Natural killer cell (primary cell): ENCODE data around the gene CCN5. TPM values are rescaled to one million over a fixed set of nuclear protein-coding genes. Genes with fewer than 3 reads are reported as not detected.
"Not testable (repeated sequence)": the region's sequence is repeated elsewhere in the genome, so short reads cannot be mapped to it uniquely, and the experiment has no call there.

ENCODE experiments used
- ATAC-seq, 3 donors: fragments of 150-1000 bp in 2 of 3; fragments of 200-7000 bp in 1 of 3; cut with Tn5 transposase; 1 replicate in 1 of 3; 2 replicates in 2 of 3; pipeline ENCODE4 v1.10.0; 2021; ENCODE audit warnings: mild to moderate bottlenecking in 2 of 3, moderate library complexity in 2 of 3
- DNase-seq, 2 donors: peaks; one replicate each; pipeline versions ENCODE4 v3.0.0 to v3.0.0-alpha.2; 2013 to 2021; ENCODE audit warnings: mixed read lengths in 1 of 2
- H3K27ac ChIP-seq: one replicate; pipeline ENCODE4 v1.5.1; 2013; ENCODE audit warnings: mild to moderate bottlenecking, low read length
- H3K27me3 ChIP-seq: one replicate; pipeline ENCODE4 v1.6.1; 2013; ENCODE audit warnings: low read length; ENCODE audit not compliant: control insufficient read depth, insufficient read depth
- H3K36me3 ChIP-seq: one replicate; pipeline ENCODE4 v1.6.1; 2013; ENCODE audit warnings: low read length; ENCODE audit not compliant: control insufficient read depth, insufficient read depth
- H3K4me1 ChIP-seq: one replicate; pipeline ENCODE4 v1.6.1; 2013; ENCODE audit warnings: low read length; ENCODE audit not compliant: control insufficient read depth, insufficient read depth
- H3K4me3 ChIP-seq: one replicate; pipeline ENCODE4 v1.5.1; 2013; ENCODE audit warnings: low read length
- H3K9me3 ChIP-seq: one replicate; pipeline ENCODE4 v1.6.1; 2013; ENCODE audit warnings: low read length; ENCODE audit not compliant: control insufficient read depth, insufficient read depth
- H3K27ac Mint-ChIP-seq, 2 donors: one replicate each; pipeline ENCODE4 v1.8.0; 2022; ENCODE audit warnings: mild to moderate bottlenecking in 2 of 2, mixed read lengths in 2 of 2, moderate library complexity in 1 of 2
- H3K27me3 Mint-ChIP-seq, 2 donors: one replicate each; pipeline ENCODE4 v1.8.0; 2022; ENCODE audit warnings: low read depth in 2 of 2, mixed read lengths in 2 of 2
- H3K36me3 Mint-ChIP-seq: one replicate; pipeline ENCODE4 v1.8.0; 2022; ENCODE audit warnings: mixed read lengths
- H3K4me1 Mint-ChIP-seq, 2 donors: one replicate each; pipeline ENCODE4 v1.8.0; 2022; ENCODE audit warnings: mixed read lengths in 2 of 2
- H3K4me3 Mint-ChIP-seq: one replicate; pipeline ENCODE4 v1.8.0; 2022; ENCODE audit warnings: mild to moderate bottlenecking, moderate library complexity, mixed read lengths
- H3K9me3 Mint-ChIP-seq, 2 donors: one replicate each; pipeline ENCODE4 v1.8.0; 2022; ENCODE audit warnings: mixed read lengths in 2 of 2
- WGBS: methylation state at CpG from one replicate; pipeline ENCODE4 v1.1.7; 2013; ENCODE audit warnings: missing lambda C conversion rate; ENCODE audit not compliant: insufficient coverage; 5-methylcytosine and 5-hydroxymethylcytosine counted together
- intact Hi-C: fragments of 100-400 bp; cut with micrococcal nuclease; formaldehyde crosslinking; loops from one replicate; pipeline ENCODE4 v1.14.2; 2022
- total RNA-seq, 4 donors: library from RNA; stranded (reverse); fragments of 120-200 nt in 1 of 4; gene quantifications; one replicate each; pipeline versions ENCODE4 v1.2.3 to v1.2.4, GENCODE V29; 2013 to 2022
- TF ChIP-seq, protein P1 (sequence below): fragments of 200-600 bp; IDR thresholded peaks from one replicate; pipeline ENCODE4 v1.8.0; 2022; ENCODE audit warnings: antibody characterized with exemption

CCN5 gene
- total RNA-seq, 3 donors from 2014 or later (not counting 1 experiment from before 2014, with no cell fraction given): not detected

DNA sequence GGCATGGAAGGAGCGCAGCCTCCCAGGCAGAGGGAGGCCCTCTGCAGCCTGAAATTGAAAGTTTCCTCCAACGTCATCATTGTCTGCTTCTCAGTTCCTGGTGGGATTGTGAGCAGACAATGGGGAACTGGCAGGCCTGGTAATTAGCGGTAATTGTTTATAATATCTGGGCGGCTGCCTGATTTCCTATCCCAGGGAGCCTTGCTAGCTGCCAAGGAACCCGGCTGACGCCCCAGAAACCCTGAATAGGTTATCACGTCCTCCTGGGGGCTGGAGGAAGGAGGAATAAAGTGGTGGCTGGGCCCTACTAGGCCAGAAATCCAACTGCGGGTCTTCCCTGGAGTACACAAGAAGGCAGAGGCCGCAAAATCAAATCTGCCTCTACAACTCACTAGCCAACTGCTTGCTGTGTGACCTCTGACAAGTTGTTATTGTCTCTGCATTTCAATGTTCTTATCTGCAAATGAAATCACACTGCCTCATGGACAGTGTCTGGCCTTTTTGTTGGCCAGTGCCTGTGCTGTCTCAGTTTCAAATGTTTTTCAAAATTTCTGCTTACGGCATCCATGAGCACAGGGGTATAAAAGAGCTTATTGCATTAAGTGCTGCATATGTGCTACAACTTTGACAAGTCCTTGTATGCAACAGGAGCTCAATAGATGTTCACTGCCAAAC, 47.4 kb downstream of the CCN5 start:
- intact Hi-C loops: no loop called here
- TF ChIP-seq, protein P1, sequence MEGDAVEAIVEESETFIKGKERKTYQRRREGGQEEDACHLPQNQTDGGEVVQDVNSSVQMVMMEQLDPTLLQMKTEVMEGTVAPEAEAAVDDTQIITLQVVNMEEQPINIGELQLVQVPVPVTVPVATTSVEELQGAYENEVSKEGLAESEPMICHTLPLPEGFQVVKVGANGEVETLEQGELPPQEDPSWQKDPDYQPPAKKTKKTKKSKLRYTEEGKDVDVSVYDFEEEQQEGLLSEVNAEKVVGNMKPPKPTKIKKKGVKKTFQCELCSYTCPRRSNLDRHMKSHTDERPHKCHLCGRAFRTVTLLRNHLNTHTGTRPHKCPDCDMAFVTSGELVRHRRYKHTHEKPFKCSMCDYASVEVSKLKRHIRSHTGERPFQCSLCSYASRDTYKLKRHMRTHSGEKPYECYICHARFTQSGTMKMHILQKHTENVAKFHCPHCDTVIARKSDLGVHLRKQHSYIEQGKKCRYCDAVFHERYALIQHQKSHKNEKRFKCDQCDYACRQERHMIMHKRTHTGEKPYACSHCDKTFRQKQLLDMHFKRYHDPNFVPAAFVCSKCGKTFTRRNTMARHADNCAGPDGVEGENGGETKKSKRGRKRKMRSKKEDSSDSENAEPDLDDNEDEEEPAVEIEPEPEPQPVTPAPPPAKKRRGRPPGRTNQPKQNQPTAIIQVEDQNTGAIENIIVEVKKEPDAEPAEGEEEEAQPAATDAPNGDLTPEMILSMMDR: no peak
- 82% methylated on average over 10 of the region's 10 CpGs for WGBS
- H3K36me3 ChIP-seq: no peaks in the 10 kb centered on the region
- ATAC-seq (no peak), DNase-seq (no peak)
- Mint-ChIP-seq H3K9me3 (no peaks in the 10 kb centered on the region), H3K27me3 (peaks cover 13 to 16% of the 10 kb centered on the region in 2 donors), H3K27ac (no peak overlapping the region), H3K4me1 (no peaks in the 10 kb centered on the region), H3K36me3 (no peaks in the 10 kb centered on the region), H3K4me3 (no peak overlapping the region)
- no peak overlapping the region for H3K27ac ChIP-seq
- H3K9me3 ChIP-seq: no peaks in the 10 kb centered on the region
- H3K4me1 ChIP-seq: no peaks in the 10 kb centered on the region
- no peak overlapping the region for H3K4me3 ChIP-seq
- no peaks in the 10 kb centered on the region for H3K27me3 ChIP-seq

DNA sequence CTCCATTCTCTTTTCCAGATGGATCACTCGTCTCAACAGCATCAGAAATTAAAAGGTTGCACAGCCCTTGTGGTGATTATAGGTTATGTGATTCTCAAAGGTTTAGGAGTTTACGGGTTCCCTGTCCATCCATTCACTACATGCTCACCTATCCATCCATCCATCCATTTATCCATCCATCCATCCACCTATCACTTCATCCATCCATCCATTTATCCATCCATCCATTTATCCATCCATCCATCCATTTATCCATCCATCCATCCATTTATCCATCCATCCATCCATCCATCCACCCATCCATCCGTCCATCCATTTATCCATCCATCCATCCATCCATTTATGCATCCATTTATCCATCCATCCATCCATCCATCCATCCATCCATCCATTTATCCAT, 48.6 kb downstream of the CCN5 start:
- H3K9me3 Mint-ChIP-seq, H3K4me1 Mint-ChIP-seq, DNase-seq, H3K4me3 ChIP-seq, ATAC-seq, H3K27ac ChIP-seq, H3K9me3 ChIP-seq, H3K27ac Mint-ChIP-seq, H3K36me3 Mint-ChIP-seq, H3K27me3 ChIP-seq, H3K4me1 ChIP-seq, intact Hi-C loops, H3K36me3 ChIP-seq, H3K4me3 Mint-ChIP-seq: not testable (repeated sequence)
- 89% methylated on average over 3 of the region's 3 CpGs for WGBS
- peaks cover 13 to 22% of the 10 kb centered on the region in 2 donors for H3K27me3 Mint-ChIP-seq

DNA sequence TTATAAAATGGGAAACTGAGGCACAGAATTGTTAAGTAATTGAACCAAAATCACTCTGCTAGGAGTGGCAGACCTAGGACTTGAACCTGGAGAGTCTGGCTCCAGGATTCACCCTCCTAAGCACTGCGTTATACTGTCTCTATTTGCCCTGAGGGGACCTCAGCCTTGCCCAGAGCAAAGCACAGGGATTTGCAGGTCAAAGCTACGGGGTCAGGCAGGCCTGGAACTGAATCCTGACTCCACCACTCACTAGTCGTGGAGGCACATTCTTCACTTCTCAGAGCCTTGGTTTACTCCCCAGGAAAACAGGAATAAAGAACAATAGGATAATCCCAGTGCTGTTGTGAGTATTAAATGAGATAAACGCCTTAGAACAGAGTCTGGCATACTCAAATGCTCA, 49.9 kb downstream of the CCN5 start:
- Mint-ChIP-seq H3K4me1 (no peaks in the 10 kb centered on the region), H3K9me3 (no peaks in the 10 kb centered on the region), H3K36me3 (no peaks in the 10 kb centered on the region), H3K27ac (no peak overlapping the region), H3K4me3 (no peak overlapping the region), H3K27me3 (peaks cover 16 to 17% of the 10 kb centered on the region in 2 donors)
- H3K4me3 ChIP-seq: no peak overlapping the region
- no peaks in the 10 kb centered on the region for H3K27me3 ChIP-seq
- intact Hi-C loops: no loop called here
- TF ChIP-seq, protein P1: no peak
- H3K36me3 ChIP-seq: no peaks in the 10 kb centered on the region
- H3K4me1 ChIP-seq: no peaks in the 10 kb centered on the region
- 60% methylated on average over 3 of the region's 4 CpGs for WGBS
- H3K9me3 ChIP-seq: no peaks in the 10 kb centered on the region
- DNase-seq: no peak
- no peak for ATAC-seq
- no peak overlapping the region for H3K27ac ChIP-seq

DNA sequence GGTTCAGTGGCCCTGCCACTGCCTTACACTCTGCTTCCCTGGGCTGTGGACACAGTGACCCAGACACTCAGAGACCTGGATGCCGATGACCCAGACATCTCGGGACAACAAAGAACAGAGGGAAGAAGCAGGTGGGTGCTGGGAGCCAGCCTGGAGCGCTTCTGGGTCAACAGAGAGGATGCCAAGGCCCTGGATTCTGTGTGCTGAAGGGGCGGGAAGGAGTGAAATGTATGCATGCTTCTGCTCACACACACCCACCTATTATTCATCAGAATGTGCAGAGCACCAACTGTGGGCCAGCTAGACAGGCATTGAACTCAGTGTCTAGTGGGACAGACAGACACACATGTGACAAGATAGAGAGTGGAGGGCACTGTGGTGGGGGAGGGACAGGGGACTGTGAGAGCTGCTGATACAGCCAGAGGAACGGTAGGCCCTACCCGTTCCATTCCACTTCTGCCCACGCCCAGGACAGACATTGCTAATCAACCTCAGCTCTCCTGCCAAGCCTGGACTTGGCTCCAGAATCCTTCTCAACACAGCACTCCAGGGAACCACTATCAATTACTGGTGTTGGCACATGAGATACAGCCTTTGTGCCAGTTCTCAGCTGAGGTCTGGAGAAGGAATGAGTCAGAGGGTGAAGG, 50.7 kb downstream of the CCN5 start:
- WGBS: 62% methylated on average over 6 of the region's 7 CpGs
- Mint-ChIP-seq H3K36me3 (no peaks in the 10 kb centered on the region), H3K27ac (no peak overlapping the region), H3K9me3 (no peaks in the 10 kb centered on the region), H3K27me3 (peaks cover 15 to 17% of the 10 kb centered on the region in 2 donors), H3K4me1 (no peaks in the 10 kb centered on the region), H3K4me3 (no peak overlapping the region)
- Histone ChIP-seq H3K36me3 (no peaks in the 10 kb centered on the region), H3K9me3 (no peaks in the 10 kb centered on the region), H3K4me1 (no peaks in the 10 kb centered on the region), H3K27ac (no peak overlapping the region), H3K4me3 (no peak overlapping the region), H3K27me3 (peaks cover under 1% of the 10 kb centered on the region)
- intact Hi-C loops: no loop called here
- TF ChIP-seq, protein P1: no peak
- DNase-seq (no peak), ATAC-seq (no peak)
